Karpas-422 (cell line): Measurements from ENCODE around the gene HLA-DOA. TPM values are rescaled to one million over a fixed set of nuclear protein-coding genes. Genes with fewer than 3 reads are reported as not detected.

ENCODE experiments used
- DNase-seq: peaks from one replicate; pipeline ENCODE4 v3.0.0-alpha.2; 2015
- H2AFZ ChIP-seq: fragments of 200-600 bp; sonication (generic); 2 replicates; pipeline ENCODE4 v1.6.1; 2014; ENCODE audit warnings: antibody characterized with exemption, low read length, mixed read lengths
- H3K27ac ChIP-seq: fragments of 200-600 bp; sonication (generic); 2 replicates; pipeline ENCODE4 v1.5.1; 2014; ENCODE audit warnings: mild to moderate bottlenecking, low read length, moderate library complexity
- H3K27me3 ChIP-seq: fragments of 200-600 bp; sonication (generic); 2 replicates; pipeline ENCODE4 v1.6.1; 2014; ENCODE audit warnings: low read length, mixed read lengths
- H3K36me3 ChIP-seq: fragments of 200-600 bp; sonication (generic); 2 replicates; pipeline ENCODE4 v1.6.1; 2014; ENCODE audit warnings: low read length, mixed read lengths; ENCODE audit not compliant: insufficient read depth
- H3K4me1 ChIP-seq: fragments of 200-600 bp; sonication (generic); 2 replicates; pipeline ENCODE4 v1.6.1; 2014; ENCODE audit warnings: mild to moderate bottlenecking, low read length, mixed read lengths
- H3K4me2 ChIP-seq: fragments of 200-600 bp; sonication (generic); 2 replicates; pipeline ENCODE4 v1.6.1; 2014; ENCODE audit warnings: low read length, low read depth, mild to moderate bottlenecking; ENCODE audit not compliant: poor library complexity, severe bottlenecking
- H3K4me3 ChIP-seq: fragments of 200-600 bp; sonication (generic); 2 replicates; pipeline ENCODE4 v1.5.1; 2014; ENCODE audit warnings: mild to moderate bottlenecking, antibody characterized with exemption, low read length, mixed read lengths
- H3K79me2 ChIP-seq: fragments of 200-600 bp; sonication (generic); 2 replicates; pipeline ENCODE4 v1.6.1; 2014; ENCODE audit warnings: mild to moderate bottlenecking, low read length, mixed read lengths
- H3K9ac ChIP-seq: fragments of 200-600 bp; sonication (generic); 2 replicates; pipeline ENCODE4 v1.6.0; 2014; ENCODE audit warnings: low read length
- H3K9me2 ChIP-seq: fragments of 200-600 bp; sonication (generic), shearing (Covaris generic); replicated peaks from 2 replicates; pipeline ENCODE4 v1.6.0; 2014; ENCODE audit warnings: mild to moderate bottlenecking, low read length, moderate library complexity; ENCODE audit not compliant: insufficient read depth
- H3K9me3 ChIP-seq: fragments of 300-700, 200-600 bp; sonication (generic); 2 replicates; pipeline ENCODE4 v1.6.1; 2014; ENCODE audit warnings: low read length, mixed read lengths
- H4K20me1 ChIP-seq: fragments of 200-600 bp; sonication (generic); 2 replicates; pipeline ENCODE4 v1.6.1; 2014; ENCODE audit warnings: mild to moderate bottlenecking, antibody characterized with exemption, low read length, low read depth; ENCODE audit not compliant: insufficient read depth
- total RNA-seq: library from RNA; depleted of rRNA; stranded (reverse); fragments of >200 nt; shearing (Covaris generic); gene quantifications from 2 replicates; pipeline ENCODE4 v1.2.3, GENCODE V29; 2014; ENCODE audit warnings: low replicate concordance

Gene HLA-DOA
- total RNA-seq, 1 experiment from 2014 or later = 103 TPM

- Histone ChIP-seq H3K9me3 (no peaks in the 10 kb centered on the region), H3K27me3 (no peaks in the 10 kb centered on the region), H3K36me3 (no peaks in the 10 kb centered on the region), H3K4me3 (no peak overlapping the region), H3K79me2 (no peaks in the 10 kb centered on the region), H4K20me1 (no peaks in the 10 kb centered on the region), H3K9me2 (no peaks in the 10 kb centered on the region), H3K27ac (no peak overlapping the region), H3K4me1 (peaks cover 4% of the 10 kb centered on the region), H3K4me2 (no peak overlapping the region), H2AFZ (no peak overlapping the region), H3K9ac (no peak overlapping the region)
- DNase-seq = no peak
These were observed 20.0 kb downstream of the HLA-DOA start for GRCh38 chr6:32989368-32989767.

DNA sequence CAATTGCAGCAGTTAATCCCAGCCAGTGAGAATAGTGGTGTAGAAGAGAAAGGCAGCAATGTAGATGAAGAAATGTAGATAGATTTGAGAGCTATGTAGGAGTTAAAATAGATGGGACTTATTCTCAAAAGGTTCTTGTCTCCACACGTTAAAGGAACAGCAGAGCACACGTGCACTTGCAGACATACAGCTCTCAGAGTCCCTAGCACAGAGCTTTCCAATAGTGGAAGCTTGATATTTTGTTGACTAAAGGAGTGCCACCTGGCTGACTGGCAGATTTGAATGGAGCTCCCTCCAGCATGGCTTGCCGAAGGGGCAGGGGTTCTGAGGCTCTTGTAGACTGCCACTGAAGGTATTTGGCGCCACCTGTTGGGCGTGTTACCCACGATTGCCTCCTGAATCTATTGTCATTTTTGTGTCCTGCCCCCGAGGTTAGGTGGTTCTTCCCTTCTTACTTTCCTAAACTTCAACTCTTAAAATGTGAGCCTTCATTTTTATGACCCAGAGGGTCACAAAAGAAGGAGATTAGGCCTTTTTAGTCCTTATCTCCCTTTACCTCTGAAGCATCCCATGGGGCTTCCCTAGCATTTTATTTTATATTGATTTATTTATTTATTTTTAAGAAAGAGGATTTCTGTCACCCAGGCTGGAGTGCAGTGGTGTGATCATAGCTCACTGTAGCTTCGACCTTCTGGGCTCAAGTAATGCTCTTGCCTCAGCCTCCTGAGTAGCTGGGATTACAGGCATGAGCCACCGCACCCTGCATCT lies 24.6 kb downstream of the HLA-DOA start:
- no peaks in the 10 kb centered on the region for H3K79me2 ChIP-seq
- H3K9me2 ChIP-seq = no peaks in the 10 kb centered on the region
- no peak overlapping the region for H2AFZ ChIP-seq
- no peaks in the 10 kb centered on the region for H3K9me3 ChIP-seq
- H3K27ac ChIP-seq = peak overlapping the region; percentile 56
- peak; percentile 96 for DNase-seq
- H3K27me3 ChIP-seq = no peaks in the 10 kb centered on the region
- H3K9ac ChIP-seq = no peak overlapping the region
- peaks cover 26% of the 10 kb centered on the region for H4K20me1 ChIP-seq
- H3K4me1 ChIP-seq = peaks cover 27% of the 10 kb centered on the region
- no peak overlapping the region for H3K4me2 ChIP-seq
- H3K4me3 ChIP-seq = no peak overlapping the region
- H3K36me3 ChIP-seq = peaks cover 17% of the 10 kb centered on the region

- H3K9me3 ChIP-seq = no peaks in the 10 kb centered on the region
- peak; percentile 66 for DNase-seq
- peaks cover 33% of the 10 kb centered on the region for H3K4me1 ChIP-seq
- H3K36me3 ChIP-seq = peaks cover 24% of the 10 kb centered on the region
- no peak overlapping the region for H2AFZ ChIP-seq
- no peak overlapping the region for H3K9ac ChIP-seq
- H3K4me2 ChIP-seq = no peak overlapping the region
- no peaks in the 10 kb centered on the region for H3K27me3 ChIP-seq
- no peak overlapping the region for H3K4me3 ChIP-seq
- peaks cover 30% of the 10 kb centered on the region for H4K20me1 ChIP-seq
- no peaks in the 10 kb centered on the region for H3K79me2 ChIP-seq
- no peaks in the 10 kb centered on the region for H3K9me2 ChIP-seq
- H3K27ac ChIP-seq = peak overlapping the region; percentile 56
These were observed 25.3 kb downstream of the HLA-DOA start for GRCh38 chr6:32983964-32984621.

- Histone ChIP-seq H3K4me2 (no peak overlapping the region), H3K36me3 (peaks cover 29% of the 10 kb centered on the region)
- DNase-seq = peak; percentile 65
These were observed 25.9 kb downstream of the HLA-DOA start for GRCh38 chr6:32983493-32983848.

DNA sequence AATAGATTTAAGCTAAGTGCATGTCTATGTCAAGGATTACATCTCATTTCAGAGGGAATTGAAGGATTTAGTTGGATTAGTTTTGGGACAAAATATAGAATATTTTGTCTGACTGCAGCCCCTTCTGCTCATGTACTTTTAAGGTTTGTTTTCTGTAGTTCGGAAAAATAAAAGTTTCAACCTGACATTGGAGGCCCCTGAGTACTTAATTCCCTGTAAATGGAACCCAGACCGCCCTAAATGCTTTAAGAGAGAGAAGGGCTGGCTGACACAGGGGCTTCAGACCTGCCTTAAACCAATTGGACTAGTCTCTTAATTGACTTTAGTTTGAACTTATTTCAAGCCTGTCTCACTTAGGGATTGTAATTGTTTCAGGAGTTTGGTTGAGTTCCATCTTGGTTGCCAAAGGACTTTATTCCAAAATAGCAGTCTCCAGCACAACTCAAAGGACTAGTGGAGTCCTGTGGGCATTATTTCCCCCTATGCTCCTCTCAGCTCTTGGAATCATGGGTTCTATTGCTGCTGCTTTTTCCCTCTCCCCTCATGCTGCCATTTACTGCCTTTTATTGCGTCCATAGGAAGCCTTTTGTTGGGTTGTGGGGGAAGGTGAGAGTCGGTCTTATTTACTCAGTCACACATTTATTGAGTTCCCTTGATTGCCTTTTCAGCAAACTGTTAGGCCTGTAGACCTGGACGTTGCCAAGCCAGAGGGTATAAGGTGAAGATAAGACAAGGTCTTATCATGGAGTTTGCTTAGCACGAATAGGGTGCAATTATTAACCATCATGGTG lies 26.5 kb downstream of the HLA-DOA start:
- H3K9me3 ChIP-seq = no peaks in the 10 kb centered on the region
- H3K4me3 ChIP-seq = no peak overlapping the region
- H3K79me2 ChIP-seq = no peaks in the 10 kb centered on the region
- peaks cover 33% of the 10 kb centered on the region for H3K4me1 ChIP-seq
- no peak overlapping the region for H3K9ac ChIP-seq
- H3K36me3 ChIP-seq = peaks cover 35% of the 10 kb centered on the region
- H3K4me2 ChIP-seq = no peak overlapping the region
- no peaks in the 10 kb centered on the region for H3K9me2 ChIP-seq
- peak; percentile 73 for DNase-seq
- peak overlapping the region; percentile 56 for H3K27ac ChIP-seq
- H4K20me1 ChIP-seq = peaks cover 39% of the 10 kb centered on the region
- no peak overlapping the region for H2AFZ ChIP-seq
- H3K27me3 ChIP-seq = no peaks in the 10 kb centered on the region

More at GRCh38 chr6:32983493-32983848, 25.9 kb downstream of the HLA-DOA start:
- H3K9me3 ChIP-seq = no peaks in the 10 kb centered on the region
- H4K20me1 ChIP-seq = peaks cover 33% of the 10 kb centered on the region
- no peaks in the 10 kb centered on the region for H3K27me3 ChIP-seq
- H3K4me3 ChIP-seq = no peak overlapping the region
- no peak overlapping the region for H3K9ac ChIP-seq
- peak overlapping the region; percentile 56 for H3K27ac ChIP-seq
- peaks cover 33% of the 10 kb centered on the region for H3K4me1 ChIP-seq
- no peak overlapping the region for H2AFZ ChIP-seq
- H3K79me2 ChIP-seq = no peaks in the 10 kb centered on the region
- no peaks in the 10 kb centered on the region for H3K9me2 ChIP-seq

DNA sequence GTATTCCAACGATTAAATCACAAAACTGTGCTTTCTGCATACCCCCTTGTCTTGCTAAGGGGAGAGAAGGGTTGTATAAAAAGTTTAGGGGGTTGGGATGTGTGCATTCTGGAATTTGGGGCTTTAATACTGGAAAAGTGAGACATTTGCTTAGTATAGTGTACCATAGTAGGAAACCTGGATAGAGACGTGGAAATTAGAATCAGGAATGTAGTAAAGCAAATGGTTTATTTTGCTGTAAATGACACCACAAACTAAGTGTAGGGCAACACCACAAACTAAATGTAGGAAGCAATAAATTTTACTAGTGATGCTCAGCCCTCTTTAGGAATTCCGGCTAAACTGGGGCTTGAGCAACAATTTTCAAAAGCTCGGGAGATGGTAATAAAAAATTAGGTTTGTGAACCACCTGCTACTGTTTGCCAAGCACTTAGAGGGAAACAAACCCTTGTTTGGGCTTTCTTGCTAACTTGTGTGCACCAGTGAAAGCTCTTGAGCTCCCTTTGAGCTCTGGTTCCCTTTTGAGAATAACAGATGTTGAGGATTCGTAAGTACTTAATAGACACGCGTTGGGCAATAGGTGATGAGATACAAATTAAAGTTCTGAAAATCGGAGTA lies 27.2 kb downstream of the HLA-DOA start:
- H4K20me1 ChIP-seq = peaks cover 46% of the 10 kb centered on the region
- no peaks in the 10 kb centered on the region for H3K9me3 ChIP-seq
- H3K4me2 ChIP-seq = no peak overlapping the region
- H2AFZ ChIP-seq = no peak overlapping the region
- no peak overlapping the region for H3K9ac ChIP-seq
- peaks cover 42% of the 10 kb centered on the region for H3K36me3 ChIP-seq
- H3K27me3 ChIP-seq = no peaks in the 10 kb centered on the region
- no peaks in the 10 kb centered on the region for H3K9me2 ChIP-seq
- peak overlapping the region; percentile 56 for H3K27ac ChIP-seq
- H3K4me3 ChIP-seq = no peak overlapping the region
- DNase-seq = peak; percentile 85
- peaks cover 39% of the 10 kb centered on the region for H3K4me1 ChIP-seq
- H3K79me2 ChIP-seq = peaks cover 6% of the 10 kb centered on the region; the same call in 1 of the 2 replicates

- H3K36me3 ChIP-seq = peaks cover 58% of the 10 kb centered on the region
These were observed 28.8 kb downstream of the HLA-DOA start for GRCh38 chr6:32980488-32981038.

More at GRCh38 chr6:32980488-32981038, 28.8 kb downstream of the HLA-DOA start:
- Histone ChIP-seq H3K9me3 (no peaks in the 10 kb centered on the region), H4K20me1 (peaks cover 63% of the 10 kb centered on the region), H3K9me2 (no peaks in the 10 kb centered on the region), H3K27ac (no peak overlapping the region), H3K4me3 (no peak overlapping the region), H3K4me1 (peaks cover 53% of the 10 kb centered on the region), H3K27me3 (no peaks in the 10 kb centered on the region), H2AFZ (no peak overlapping the region), H3K79me2 (peaks cover 20% of the 10 kb centered on the region), H3K4me2 (no peak overlapping the region), H3K9ac (no peak overlapping the region)
- DNase-seq = peak; percentile 57
